Putamen (tissue), 1 donor: ENCODE measurements around the gene SUPT3H.
"Not testable (repeated sequence)": the region's sequence is repeated elsewhere in the genome, so short reads cannot be mapped to it uniquely, and the experiment has no call there.

Source experiments
- DNase-seq: peaks from one replicate; pipeline ENCODE4 v3.0.0-alpha.2; 2016; ENCODE audit warnings: low spot score

Gene SUPT3H

GRCh38 chr6:45054610-45055009 is 323.1 kb downstream of the SUPT3H start:
- DNase-seq: no peak

GRCh38 chr6:45052325-45052724 is 325.4 kb downstream of the SUPT3H start:
- DNase-seq: no peak

GRCh38 chr6:45049188-45049843 is 328.4 kb downstream of the SUPT3H start:
- DNase-seq: no peak

GRCh38 chr6:45047573-45047972 is 330.2 kb downstream of the SUPT3H start:
- DNase-seq: no peak

DNA sequence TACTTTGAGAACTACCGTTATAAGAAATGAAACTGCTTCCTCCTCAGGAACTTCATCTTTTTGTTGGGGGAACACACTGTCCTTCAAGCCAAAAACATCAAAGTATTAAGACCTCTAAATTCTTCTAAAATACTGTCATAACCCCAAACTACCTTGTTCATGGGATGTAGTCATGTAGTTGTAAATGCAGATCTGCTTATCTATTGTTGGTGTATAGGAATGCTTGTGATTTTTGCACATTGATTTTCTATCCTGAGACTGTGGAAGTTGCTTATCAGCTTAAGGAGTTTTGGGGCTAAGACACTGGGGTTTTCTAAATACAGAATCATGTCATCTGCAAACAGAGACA is 332.5 kb downstream of the SUPT3H start:
- no peak for DNase-seq

DNA sequence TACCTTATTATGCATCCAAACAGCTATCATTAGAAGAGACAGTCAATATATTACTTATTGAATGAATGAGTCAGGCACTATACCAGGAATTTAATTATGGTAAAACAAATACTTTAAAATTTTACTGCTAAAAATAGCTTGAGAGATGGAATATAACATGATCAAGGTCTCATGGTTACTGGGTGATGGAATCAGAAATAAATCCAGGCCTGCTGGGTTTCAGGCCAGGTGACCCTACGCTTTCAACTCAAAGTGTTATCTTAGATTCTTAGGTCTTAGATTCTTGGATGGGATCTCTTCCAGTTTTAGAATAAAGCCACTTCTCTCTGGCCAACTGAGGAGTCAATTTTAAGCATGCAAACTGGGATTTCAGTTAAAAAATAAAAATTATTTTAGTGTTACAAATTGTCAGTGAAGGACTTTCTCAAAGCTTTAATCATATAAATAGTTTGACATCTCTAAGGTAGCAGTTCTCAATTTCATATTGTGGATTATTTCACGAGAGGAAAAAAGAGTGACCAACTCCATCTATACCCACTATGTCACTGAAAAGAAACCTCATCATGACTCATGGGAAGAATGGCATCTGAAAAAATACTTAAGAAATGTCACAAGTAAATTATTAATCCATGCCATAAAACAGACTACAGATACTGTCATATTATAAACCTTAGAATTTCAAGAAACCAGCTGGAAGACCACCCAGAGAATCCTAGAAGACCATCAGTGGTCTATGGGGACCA is 333.1 kb downstream of the SUPT3H start:
- no peak for DNase-seq

GRCh38 chr6:45044086-45044485 is 333.6 kb downstream of the SUPT3H start:
- DNase-seq: no peak

DNA sequence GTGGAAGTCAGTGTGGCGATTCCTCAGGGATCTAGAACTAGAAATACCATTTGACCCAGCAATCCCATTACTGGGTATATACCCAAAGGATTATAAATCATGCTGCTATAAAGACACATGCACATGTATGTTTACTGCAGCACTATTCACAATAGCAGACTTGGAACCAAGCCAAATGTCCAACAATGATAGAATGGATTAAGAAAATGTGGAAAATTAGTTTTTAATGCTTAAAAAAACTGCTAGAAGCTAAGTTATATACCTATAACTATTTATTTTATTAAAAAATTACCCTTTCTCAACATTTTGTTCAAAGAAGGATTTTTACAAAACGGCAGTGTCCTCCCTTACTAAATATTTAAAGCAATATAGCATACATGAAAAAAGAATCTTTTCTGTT is 335.1 kb downstream of the SUPT3H start:
- not testable (repeated sequence) for DNase-seq

DNA sequence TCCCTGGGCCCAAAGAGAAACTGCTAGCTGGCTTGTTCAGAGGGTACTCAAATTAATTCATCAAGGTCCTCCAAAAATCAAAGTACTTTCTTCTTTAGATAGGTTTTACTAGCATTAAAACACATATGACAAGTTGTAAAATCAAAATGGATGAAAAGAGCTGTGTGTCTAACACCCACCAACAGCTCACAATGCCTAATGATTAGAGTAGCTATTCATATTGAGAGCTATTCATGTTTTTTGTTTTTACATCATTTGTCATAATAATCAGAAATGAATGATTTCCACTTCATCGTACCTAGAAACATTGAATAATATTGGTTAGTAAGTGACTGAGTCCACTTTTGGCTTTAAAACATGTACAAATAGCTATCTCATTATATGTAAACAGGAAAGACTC is 339.5 kb downstream of the SUPT3H start:
- DNase-seq: no peak

GRCh38 chr6:45036103-45036502 is 341.6 kb downstream of the SUPT3H start:
- DNase-seq: no peak

GRCh38 chr6:45032426-45032825 is 345.3 kb downstream of the SUPT3H start:
- no peak for DNase-seq

- DNase-seq: no peak
Measured at GRCh38 chr6:45031601-45032000, 346.1 kb downstream of the SUPT3H start.

DNA sequence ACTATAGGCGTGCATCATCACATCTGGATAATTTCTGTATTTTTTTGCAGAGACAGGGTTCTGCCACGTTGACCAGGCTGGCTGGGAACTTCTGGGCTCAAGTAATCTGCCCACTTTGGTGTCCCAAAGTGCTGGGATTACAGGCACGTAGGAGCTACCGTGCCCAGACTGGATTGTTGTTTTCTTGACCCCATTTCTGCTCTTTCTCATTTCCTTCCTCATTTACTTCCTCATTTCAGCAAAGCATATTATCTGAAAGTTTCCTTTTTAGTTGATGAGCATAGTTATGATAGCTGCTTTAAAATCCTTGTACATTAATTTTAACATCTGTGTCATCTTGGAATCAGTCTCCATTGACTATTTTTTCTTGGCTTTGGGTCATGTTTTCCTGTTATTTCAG is 350.6 kb downstream of the SUPT3H start:
- DNase-seq: no peak

- DNase-seq: no peak
Measured at GRCh38 chr6:45026003-45026516, 351.7 kb downstream of the SUPT3H start.

GRCh38 chr6:45024610-45025009 is 353.1 kb downstream of the SUPT3H start:
- DNase-seq: no peak

DNA sequence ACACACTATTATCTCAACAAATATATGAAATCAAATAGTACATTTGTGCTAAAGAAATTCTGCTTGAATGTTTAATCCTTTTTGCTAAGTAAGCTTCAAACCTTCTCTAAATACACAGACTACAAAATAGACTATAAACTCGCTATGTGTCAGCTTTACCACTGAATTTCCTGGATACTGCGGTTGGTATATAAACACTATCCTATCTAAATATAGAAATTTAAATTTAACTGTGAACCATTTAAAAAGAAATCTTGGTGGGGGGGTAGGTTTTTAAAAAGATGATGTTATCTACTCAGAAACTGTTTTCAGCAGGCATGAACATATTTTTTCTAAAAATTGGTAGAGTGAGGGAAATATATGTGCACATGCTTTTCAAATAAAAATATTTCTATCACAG is 356.1 kb downstream of the SUPT3H start:
- no peak for DNase-seq

- DNase-seq: no peak
Measured at GRCh38 chr6:45012687-45013086, 365.0 kb downstream of the SUPT3H start.

GRCh38 chr6:45009576-45009975 is 368.2 kb downstream of the SUPT3H start:
- DNase-seq: no peak

GRCh38 chr6:45006893-45007292 is 370.8 kb downstream of the SUPT3H start:
- DNase-seq: no peak

DNA sequence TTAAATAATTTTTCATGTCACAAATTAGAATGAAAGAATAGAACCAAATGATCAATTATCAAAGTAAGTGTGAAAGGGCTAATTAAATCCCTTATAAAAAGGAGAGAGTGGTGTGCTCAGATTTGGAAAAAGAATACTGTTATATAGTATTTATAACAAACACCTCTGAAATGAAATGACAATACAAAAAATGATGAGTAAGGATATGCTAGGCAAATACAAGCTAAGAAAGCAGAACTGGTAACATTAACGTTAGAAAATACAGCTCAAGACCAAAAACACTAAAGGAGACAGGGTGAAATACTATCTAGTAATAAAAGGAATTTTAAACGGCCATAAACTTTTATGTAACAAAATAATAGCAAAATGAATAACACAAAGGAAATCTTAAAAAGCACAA is 373.8 kb downstream of the SUPT3H start:
- no peak for DNase-seq

GRCh38 chr6:45003387-45003786 is 374.3 kb downstream of the SUPT3H start:
- peak; percentile 16 for DNase-seq

- DNase-seq: no peak
Measured at GRCh38 chr6:45002390-45003105, 375.2 kb downstream of the SUPT3H start.

DNA sequence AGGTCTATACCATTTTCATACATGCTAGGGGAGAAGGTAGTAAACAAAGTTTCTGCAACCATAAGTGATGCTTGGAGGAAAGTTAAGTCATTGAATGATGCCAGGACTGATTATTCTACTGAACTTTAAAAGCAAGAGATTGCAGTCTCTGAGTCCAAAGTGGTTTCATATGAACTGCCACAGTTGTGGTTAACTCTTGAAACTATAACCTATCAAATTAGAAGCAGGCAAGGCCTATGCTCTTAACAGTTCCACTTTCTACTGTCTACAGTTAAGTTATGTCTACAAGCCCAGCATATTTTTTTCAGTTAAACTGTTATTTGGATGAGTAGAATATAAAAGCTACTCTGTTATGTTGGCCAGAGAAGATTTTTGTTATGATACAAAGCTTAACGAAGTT is 376.1 kb downstream of the SUPT3H start:
- DNase-seq: no peak
